ENCODE results near the gene NOS3.

Gene NOS3

DNA sequence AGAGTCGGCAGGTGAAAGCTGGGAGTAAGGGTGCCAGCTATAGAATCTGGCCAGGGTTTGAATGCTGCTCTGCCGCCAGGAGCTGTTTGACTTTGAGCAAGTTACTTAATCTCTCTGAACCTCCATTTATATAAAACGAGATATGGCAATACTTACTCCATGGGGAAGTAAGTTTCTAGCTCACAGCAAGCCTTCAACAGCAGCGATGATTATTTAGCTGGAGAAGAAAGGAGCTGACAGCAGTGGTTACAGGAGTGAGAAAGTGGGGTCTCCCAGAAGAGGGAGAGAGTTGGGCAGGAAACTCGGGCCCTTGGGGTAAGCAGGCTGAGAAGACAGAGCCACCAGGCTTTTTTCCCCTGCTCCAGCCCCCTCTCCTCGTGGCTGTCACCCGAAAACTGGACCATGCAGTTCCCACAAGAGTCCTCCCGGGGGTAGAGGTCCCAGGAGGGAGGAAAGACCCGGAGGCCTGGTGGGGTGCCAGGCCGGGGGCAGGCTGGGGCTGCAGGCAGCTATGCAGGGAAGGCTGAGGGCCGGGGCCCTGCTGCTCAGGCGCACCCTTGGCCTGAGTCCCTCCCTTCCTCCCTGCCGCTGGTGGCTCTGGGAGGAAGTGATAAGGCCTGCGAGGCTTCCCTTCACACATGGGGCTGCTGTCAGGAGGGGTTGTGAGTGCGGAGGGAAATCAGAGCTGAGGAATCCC, 3.5 kb downstream of the NOS3 start:
- ChIA-PET POLR2A (no interaction called here), CTCF (interaction anchor here (1.1 to 2.3 kb wide), 7 partner anchors 9 to 117 kb away, joined by 3 to 24 read pairs (median 3); no protein-coding TSS in a partner anchor)
- no peak for TF ChIP-seq CTCF (IDR thresholded peaks at IDR 0.05; ENCODE audit: insufficient read depth, low read length, missing control alignments)
- H3K4me3 ChIP-seq (ENCODE audit: low read depth, low read length), result no peak overlapping the region
- DNase-seq (ENCODE audit: low read depth, low spot score), result no peak

DNA sequence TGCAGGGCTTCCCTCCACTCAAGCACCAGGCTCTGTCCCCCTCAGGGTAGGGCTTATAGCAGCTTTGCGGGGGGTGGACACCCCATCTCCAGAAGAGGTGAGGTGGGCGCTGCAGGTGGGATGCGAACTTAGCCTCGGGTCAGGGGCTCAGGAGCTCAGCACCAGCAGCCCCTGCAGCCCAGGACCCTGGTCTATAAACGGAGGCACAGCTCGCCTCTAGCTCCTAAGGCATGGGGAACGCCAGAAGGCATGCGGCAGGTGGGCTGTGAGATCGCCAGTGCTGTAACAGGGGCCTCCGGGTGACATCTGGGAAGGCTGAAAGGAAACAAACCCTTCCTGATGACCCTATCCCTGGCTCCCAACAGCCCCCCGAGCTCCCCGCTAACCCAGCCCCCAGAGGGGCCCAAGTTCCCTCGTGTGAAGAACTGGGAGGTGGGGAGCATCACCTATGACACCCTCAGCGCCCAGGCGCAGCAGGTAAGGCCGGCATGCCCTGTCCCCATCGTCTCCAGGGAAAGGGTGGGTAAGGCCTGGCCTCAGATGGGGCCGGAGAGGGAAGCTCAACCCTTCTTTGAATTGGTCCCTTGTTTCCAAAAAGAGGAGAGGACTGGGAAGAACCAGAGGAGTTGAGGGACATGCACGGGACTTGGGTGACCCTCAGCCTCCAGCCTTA, 4.2 kb downstream of the NOS3 start:
- no peak for TF ChIP-seq CTCF (IDR thresholded peaks at IDR 0.05; ENCODE audit: insufficient read depth, low read length, missing control alignments)
- no peak for DNase-seq (ENCODE audit: low read depth, low spot score)
- ChIA-PET CTCF (interaction anchor here (1.0 to 2.3 kb wide), 7 partner anchors 10 to 117 kb away, joined by 3 to 24 read pairs (median 3); no protein-coding TSS in a partner anchor), POLR2A (no interaction called here)
- no peak overlapping the region for H3K4me3 ChIP-seq (ENCODE audit: low read depth, low read length)

DNA sequence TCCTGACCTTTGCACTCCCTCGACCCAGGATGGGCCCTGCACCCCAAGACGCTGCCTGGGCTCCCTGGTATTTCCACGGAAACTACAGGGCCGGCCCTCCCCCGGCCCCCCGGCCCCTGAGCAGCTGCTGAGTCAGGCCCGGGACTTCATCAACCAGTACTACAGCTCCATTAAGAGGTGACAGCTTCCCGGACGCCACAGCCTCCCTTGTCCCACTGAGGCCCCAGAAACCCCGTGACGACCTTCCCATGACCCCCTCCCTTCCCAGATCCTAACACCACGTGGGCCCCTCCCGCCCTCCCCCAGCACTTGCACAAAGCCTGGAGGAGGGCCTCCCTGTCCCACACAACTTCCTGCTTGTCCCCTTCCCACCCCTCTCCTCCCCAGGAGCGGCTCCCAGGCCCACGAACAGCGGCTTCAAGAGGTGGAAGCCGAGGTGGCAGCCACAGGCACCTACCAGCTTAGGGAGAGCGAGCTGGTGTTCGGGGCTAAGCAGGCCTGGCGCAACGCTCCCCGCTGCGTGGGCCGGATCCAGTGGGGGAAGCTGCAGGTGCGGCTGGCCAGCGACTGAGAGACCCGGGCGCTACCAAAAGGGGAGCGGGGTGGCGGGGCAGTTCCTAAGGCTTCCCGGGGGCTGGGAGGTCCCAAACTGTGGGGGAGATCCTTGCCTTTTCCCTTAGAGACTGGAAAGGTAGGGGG, 5.7 kb downstream of the NOS3 start:
- no peak for TF ChIP-seq CTCF (IDR thresholded peaks at IDR 0.05; ENCODE audit: insufficient read depth, low read length, missing control alignments)
- no peak overlapping the region for H3K4me3 ChIP-seq (ENCODE audit: low read depth, low read length)
- DNase-seq (ENCODE audit: low read depth, low spot score), result no peak
- POLR2A ChIA-PET, result no interaction called here
- CTCF ChIA-PET, result interaction anchor here (1.2 to 2.3 kb wide), 5 partner anchors 7 to 24 kb away, joined by 3 to 7 read pairs (median 4); no protein-coding TSS in a partner anchor

- H3K4me3 ChIP-seq (ENCODE audit: low read depth, low read length), result no peak overlapping the region
- ChIA-PET CTCF (interaction anchor here (0.7 to 2.3 kb wide), 7 partner anchors 8 to 23 kb away, joined by 3 to 7 read pairs (median 4); no protein-coding TSS in a partner anchor), POLR2A (no interaction called here)
- DNase-seq (ENCODE audit: low read depth, low spot score), result no peak
- TF ChIP-seq CTCF (IDR thresholded peaks at IDR 0.05; ENCODE audit: insufficient read depth, low read length, missing control alignments), result no peak
These were observed 6.3 kb downstream of the NOS3 start for GRCh38 chr7:150997075-150997511.

GRCh38 chr7:150997817-150998216, 7.0 kb downstream of the NOS3 start:
- ChIA-PET CTCF (interaction anchor here (0.7 to 2.3 kb wide), 8 partner anchors 8 to 114 kb away, joined by 3 to 7 read pairs (median 5); no protein-coding TSS in a partner anchor), POLR2A (no interaction called here)
- TF ChIP-seq CTCF (IDR thresholded peaks at IDR 0.05; ENCODE audit: insufficient read depth, low read length, missing control alignments), result no peak
- H3K4me3 ChIP-seq (ENCODE audit: low read depth, low read length), result no peak overlapping the region
- DNase-seq (ENCODE audit: low read depth, low spot score), result no peak
